NCI-H82 (cell line): Measurements from ENCODE around the gene BBS12.

Experiments used
- DNase-seq: peaks from one replicate; lab custom pipeline; 2025; lab: John Stamatoyannopoulos, UW

BBS12 gene

DNA sequence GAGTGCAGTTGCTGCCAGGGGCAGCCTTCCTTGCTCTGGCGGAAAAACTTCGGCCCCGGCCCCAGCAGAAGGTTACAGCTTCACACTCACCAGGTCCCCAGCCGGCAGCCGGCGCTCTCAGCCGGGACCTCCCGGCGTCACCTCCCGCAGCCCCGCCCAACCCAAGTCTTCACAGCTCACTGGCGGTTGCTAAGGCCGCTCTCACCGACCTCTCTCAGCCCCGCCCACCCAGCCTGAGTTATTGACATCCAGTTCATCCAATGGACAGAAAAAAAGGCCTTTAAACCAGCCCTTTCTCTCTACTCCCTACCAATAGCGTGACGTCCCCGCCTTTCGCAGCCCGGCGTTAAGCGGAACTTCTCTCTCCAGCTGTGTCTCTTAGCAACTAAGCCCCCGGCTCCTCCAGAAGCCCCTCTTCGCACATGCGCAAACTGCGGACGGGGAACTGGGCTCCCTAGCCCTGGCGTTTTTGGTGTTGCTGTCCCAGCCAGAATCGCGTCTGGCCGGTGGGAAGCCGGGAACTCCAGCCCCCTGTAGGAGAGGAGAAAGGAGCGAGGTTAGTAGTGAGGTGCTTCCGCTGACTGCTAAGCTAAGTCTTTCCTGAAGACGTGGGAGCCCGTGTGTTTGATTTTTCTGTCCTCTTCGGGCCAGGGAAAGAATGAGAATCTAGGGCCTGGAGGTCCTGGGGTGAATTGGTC is at the start of gene BBS12:
Gene BBS12, plus strand, starts transcription at position 376 of the 698 bp plus-strand sequence. CDS start 9,189 bp downstream, outside the sequence.
- peak; percentile 99 for DNase-seq

DNA sequence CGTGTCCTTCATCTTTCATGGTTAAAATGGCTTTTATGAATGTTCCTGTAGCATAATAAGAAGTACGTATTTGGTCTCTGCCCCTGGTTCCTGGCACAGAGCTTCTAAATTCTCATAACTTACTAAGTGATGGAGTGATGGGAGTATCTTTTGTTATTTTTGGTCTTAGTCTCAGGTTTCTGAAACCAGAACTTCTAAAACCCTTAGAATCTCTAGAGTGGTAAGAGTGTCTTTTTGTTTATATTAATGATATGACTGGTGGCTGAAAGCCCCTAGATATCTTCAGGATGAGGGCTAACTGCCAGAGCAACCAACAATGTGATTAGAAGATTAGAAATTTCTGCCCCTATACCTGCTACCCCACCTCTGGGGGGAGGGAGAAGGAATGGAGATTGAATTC is 45.8 kb upstream of the BBS12 start:
- no peak for DNase-seq

DNA sequence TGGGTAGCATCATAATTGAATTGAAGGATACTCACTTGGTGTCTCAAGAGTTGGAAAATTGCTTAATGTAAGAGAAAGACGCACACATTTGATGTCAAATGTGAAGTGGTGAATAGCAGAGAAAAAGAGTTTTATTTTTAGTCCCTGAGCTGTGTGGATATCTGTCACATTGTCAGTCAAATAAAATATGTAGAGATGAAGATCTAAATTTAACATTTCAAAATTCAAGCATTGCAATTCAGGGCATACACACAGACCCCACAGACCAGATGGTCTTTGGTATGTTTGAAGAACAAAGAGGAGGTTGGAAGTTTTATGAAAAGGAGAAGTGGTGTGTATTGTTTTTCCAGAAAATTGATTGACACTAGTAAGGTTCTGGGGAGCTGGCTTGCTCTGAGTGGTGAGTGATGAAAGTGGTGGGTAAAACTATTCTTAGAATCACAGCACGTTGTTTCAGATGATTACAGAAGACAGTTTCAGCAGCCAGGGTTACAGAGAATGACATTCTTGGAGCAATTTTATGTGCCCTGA is 44.9 kb upstream of the BBS12 start:
- DNase-seq, result no peak

GRCh38 chr4:122688529-122689140 is 43.9 kb upstream of the BBS12 start:
- DNase-seq, result no peak

- no peak for DNase-seq
These were observed 42.5 kb upstream of the BBS12 start for GRCh38 chr4:122689972-122690371.

DNA sequence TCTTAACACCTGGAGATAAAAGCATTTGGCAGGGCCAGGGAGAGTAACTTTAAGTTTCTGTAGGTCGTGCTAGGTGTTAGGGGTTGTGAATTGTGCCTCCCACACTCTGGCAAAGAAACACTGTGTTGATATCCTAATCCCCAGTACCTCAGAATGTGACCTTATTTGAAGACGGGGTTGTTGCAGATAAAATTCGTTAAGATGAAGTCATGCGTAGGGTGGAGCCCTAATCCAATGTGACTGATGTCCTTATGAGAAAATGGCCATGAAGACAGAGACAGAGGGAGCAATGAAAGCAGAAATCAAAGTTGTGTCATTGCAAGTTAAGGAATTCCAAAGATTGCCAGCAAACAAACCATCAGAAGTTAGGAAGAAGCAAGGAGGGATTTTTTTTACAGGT is 40.5 kb upstream of the BBS12 start:
- no peak for DNase-seq

DNA sequence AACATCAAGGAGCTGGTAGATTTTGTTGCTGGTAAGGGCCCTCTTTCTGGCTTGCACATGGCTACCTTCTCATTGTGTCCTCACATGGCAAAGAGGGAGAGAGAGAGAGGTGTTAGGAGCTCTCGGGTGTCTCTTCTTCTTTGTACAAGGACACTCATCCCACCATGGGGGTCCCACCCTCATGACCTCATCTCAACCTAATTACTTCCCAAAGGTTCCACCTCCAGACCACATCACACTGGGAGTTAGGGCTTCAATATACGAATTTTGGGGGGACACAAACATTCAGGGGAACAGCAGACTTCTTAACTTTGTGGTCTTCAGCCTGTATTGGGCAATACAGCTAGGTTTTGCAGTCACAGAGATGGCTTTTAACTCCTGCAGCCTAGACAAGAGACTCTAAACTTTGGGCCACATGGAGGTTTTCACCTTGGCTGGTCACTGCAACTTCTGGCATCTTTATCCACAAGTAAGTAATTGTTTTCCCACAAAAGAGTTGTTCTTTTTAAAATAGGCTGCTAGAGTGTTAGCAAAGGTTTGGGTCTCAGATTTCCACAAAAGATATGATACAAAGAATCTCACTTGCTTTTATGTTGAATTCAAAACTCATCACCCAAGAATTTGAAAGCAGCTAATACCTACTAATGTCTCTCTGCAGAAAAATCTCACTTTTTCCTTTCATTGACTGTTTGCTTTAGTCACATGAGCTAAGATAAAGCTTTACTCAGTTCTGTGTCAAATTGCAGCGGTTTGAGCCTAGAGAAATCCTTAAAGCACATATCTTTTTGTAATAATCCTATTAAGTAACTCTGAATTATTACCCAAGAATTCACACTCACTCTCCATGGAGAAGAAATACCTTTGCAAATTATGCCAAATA is 39.6 kb upstream of the BBS12 start:
- no peak for DNase-seq

DNA sequence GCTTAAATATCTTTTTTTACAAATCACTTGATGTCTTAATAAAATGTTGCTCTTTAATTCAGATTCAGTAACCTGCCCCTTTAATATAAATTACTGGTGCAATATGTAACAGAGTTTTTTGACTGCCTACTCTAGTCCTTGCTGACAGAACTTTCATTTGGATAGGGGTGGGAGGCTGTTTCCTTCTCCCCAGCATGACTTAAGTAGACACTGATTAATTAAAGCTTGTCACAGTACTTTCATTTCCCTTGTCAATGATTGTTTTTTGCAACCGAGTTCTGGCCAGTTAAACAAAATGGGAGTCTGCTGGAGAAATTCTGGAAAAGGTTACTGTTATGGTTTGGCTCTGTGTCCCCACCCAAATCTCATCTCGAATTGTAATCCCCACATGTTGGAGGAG is 37.3 kb upstream of the BBS12 start:
- no peak for DNase-seq

DNA sequence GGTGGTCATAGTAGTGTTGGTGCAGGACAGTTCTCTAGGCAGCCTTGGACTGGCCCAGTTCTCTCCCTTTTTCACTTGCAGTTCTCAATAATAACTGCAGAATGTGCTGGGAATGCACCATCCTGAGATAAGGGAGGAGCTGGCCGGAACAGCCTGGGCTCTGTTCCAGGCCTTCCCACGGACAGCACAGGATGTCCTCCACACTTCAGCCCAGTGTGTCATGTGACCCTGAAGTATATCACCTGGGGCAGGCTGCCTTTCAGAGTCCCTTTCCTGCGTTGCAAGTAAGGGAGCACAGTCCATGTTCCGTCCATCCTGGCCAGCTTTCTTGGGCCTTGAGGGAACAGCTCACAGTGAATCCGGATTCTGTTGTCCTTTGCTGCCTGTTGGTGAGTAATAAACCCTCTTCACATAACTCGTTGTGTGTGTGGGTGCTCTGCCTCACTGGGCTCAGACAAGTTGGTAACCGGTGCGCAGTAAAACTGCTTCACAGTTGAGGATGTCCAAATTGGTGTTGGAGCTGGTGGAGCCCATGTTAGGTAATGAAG is 32.3 kb upstream of the BBS12 start:
- DNase-seq, result no peak

GRCh38 chr4:122701061-122701460 is 31.4 kb upstream of the BBS12 start:
- DNase-seq, result no peak

DNA sequence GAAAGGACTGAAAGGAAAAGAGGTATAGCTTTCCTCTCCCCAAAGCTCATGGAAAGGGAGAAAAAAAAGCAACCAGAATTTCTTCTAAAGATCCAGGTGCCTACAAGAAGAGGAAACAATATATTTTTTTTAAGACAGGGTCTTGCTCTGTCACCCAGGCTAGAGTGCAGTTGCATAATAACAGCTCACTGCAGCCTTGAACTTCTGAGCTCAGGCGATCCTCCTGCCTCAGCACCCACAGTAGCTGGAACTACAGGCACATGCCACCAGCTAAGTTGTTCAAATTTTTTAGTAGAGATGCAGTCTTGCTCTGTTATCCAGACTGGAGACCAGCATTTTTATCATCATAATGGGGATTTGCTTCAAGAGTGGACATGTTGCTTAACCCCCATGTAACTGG is 30.5 kb upstream of the BBS12 start:
- DNase-seq, result no peak

- no peak for DNase-seq
These were observed 29.6 kb upstream of the BBS12 start for GRCh38 chr4:122702939-122703338.

GRCh38 chr4:122703868-122704267 is 28.6 kb upstream of the BBS12 start:
- no peak for DNase-seq

DNA sequence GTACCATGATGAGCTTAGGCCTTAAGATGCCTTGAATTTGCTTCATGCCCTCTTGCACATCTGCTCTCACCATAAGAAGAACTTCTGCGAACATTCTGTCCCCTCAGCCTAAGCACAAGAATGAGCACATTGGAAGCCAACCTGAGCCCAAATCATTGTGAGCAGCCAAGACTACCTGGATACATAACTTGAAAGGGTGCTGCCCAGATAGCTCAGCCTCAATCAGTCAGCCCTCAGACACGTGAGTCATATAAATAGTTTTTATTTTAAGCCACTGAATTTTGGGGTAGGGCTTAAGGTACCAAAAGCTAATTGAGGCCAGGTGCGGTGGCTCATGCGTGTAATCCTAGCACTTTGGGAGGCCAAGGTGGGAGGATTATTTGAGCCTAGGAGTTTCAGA is 27.5 kb upstream of the BBS12 start:
- DNase-seq, result no peak

DNA sequence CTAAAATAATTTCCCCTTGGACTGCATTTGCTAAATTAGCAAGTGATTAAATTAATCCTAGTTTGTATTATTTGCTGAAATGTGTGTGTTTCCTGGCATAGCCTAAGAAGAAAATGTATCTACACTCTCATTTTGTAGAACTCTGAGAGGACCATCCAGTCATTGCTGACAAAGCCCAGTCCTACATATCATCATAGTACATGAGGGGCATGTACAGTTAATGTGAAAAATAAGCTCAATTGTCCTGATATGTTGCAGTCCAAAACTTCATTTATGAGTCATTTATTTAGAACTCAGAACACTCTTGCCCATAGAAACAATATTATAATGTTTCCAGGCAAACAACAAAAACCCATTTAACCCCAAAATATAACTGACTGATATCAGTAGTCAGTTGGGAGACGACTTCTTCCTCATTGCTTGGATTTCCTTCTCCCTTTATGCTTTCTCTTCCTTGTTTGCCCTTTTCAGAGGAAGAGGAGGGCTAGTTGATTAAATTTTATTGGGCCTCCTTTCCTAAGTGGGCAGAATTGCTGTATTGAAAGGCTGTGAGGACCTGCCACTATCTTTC is 26.9 kb upstream of the BBS12 start:
- no peak for DNase-seq

DNA sequence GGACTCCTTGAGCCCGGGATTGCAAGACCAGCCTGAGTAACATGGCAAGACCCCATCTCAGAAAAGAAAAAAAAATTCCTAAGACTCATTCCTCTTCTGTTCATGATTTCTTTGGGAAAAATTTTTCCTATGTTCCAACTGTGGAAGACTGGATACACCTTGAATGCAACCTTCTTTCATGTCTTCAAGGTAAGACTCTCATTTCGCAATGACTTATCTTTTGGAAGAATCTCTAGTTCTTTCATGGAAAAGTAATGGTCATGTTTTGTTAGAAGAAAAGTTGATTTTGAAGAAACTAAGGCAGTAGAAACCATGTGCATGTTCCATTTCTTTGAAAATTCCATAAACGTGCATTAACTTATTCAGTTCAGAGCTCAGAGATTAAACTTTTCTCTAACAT is 26.0 kb upstream of the BBS12 start:
- DNase-seq, result no peak

GRCh38 chr4:122707497-122707896 is 25.0 kb upstream of the BBS12 start:
- DNase-seq, result no peak

DNA sequence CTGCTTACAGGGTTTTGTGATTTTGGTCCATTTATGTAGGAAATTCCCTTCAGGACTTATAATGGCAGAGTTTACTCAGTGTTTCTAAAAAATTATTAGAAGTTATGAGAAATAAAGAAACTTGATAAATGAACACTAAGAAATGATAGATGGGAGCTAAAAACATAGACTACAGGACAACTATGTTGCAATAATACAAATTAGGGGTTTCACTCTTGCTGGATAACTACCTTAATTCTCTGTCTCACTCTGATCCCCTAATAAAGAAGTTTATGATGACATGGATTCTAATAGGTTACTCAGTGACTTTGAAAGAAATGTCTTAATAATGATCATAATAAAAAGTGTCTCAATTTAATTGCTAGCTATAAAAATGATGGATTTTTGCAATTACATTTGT is 23.3 kb upstream of the BBS12 start:
- no peak for DNase-seq

DNA sequence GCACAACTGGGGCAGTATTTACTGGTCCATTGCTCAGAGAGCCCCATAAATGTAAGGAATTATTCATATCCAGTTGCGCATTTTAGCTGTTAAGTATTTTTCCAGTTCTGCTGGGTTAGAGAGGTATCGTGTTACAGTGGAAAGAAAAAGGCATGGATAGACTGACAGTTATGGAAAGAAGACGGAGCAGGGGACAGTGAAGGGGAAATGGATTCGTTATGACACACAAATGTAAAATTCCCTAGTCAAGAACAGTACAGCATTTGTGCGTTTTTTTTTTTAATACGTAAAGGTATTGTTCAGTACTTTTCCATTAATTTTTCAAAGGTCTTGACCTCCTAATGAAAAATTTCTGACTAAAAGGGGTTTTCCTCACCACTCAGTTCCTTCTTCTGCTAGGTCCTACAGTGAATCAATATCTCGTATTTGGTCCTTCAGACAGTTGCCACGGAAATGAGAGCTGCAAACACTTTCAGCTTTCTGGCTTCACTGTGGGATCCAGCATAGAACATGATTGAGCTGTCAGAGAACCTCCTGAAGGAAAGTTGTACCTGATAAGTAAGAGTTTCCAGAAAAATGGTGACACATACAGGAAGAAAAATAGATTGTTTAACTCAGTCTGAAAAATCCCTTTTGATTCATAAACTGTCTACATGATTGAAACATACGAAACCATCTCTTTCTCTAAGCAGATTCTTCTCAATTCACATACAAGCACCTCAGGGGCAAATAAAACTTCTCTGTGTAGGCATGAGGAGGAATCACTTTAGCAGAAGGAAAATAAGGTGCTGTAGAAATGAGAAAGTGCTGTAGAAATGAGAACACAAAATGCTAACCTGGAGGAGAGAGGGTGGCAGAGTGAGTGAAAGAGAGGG is 21.8 kb upstream of the BBS12 start:
- no peak for DNase-seq

DNA sequence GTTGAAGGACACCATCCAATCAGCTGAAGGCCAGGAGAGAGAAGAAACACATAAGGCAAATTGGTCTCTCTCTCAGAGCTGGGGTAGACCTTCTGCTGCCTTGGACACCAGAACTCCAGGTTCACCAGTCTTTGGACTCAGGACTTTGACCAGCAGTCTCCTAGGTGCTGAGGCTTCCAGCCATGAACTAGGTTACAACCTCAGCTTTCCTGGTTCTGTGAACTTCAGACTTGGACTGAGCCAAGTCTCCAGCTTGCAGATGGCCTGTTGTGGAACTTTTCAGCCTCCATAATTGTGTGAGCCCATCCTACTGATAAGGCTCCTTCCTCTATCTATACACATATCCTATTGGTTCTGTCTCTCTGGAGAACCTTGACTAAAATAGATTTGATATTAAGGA is 20.6 kb upstream of the BBS12 start:
- DNase-seq, result peak; percentile 6

DNA sequence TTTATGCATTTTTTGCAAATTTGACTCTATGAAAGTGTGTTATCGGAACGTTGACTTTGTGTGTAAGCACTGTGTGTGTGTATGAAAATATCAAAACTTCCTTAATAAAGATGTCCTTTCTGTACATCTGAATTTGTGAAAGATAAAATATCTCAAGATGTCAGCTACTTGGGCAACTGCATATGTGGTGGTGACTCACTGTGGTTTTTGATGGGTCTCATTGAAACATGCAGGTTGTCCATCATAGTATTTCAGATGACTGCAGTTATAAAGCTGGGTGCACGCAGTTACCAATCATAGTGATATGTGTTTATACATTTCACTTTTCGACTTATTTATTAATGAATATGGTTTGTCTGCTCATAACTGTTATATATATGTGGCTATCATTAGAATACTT is 19.7 kb upstream of the BBS12 start:
- DNase-seq, result no peak
